Endothelial cell of umbilical vein (primary cell): ENCODE results near the gene PABPC1L.

Source experiments
- CTCF ChIP-seq, 2 donors: IDR thresholded peaks; 1 replicate in 1 of 2; 2 replicates in 1 of 2; pipeline ENCODE4 v1.5.1; 2011; ENCODE audit warnings: low read length in 2 of 2, mild to moderate bottlenecking in 2 of 2, moderate library complexity in 2 of 2, control low read depth in 1 of 2, inconsistent platforms in 1 of 2, low read depth in 1 of 2; ENCODE audit not compliant: insufficient read depth in 1 of 2; ENCODE audit errors: extremely low read depth in 1 of 2
- EZH2 ChIP-seq: IDR thresholded peaks from 2 replicates; pipeline ENCODE4 v1.6.1; 2012; ENCODE audit warnings: borderline replicate concordance, low read depth, mild to moderate bottlenecking, moderate library complexity, low read length, inconsistent platforms; ENCODE audit not compliant: severe bottlenecking
- FOS ChIP-seq: IDR thresholded peaks from 2 replicates; pipeline ENCODE4 v1.6.1; 2011; ENCODE audit warnings: mild to moderate bottlenecking, low read length, moderate library complexity, borderline replicate concordance; ENCODE audit not compliant: insufficient read depth
- JUN ChIP-seq: IDR thresholded peaks from 2 replicates; pipeline ENCODE4 v1.6.1; 2011; ENCODE audit warnings: borderline replicate concordance, low read depth; ENCODE audit not compliant: insufficient read length, insufficient read depth
- MYC ChIP-seq: IDR thresholded peaks from one replicate; pipeline ENCODE4 v1.6.1; 2011; ENCODE audit warnings: mild to moderate bottlenecking, low read depth, low read length
- POLR2A ChIP-seq: IDR thresholded peaks from 2 replicates; pipeline ENCODE4 v1.6.1; 2012; ENCODE audit warnings: low read depth, mild to moderate bottlenecking, control low read depth, low read length
- POLR2AphosphoS5 ChIP-seq: IDR thresholded peaks from 2 replicates; pipeline ENCODE4 v1.6.1; 2012; ENCODE audit warnings: low read depth, mild to moderate bottlenecking, control low read depth, low read length, moderate library complexity; ENCODE audit not compliant: insufficient read depth

GRCh38 chr20:44910690-44911262, 916 bp downstream of the PABPC1L start:
- TF ChIP-seq MYC (no peak), CTCF (IDR thresholded peaks at IDR 0.05; ENCODE audit: extremely low read depth in 1 of 2, insufficient read depth in 1 of 2, low read depth in 1 of 2, low read length in 2 of 2) (no peak), EZH2 (no peak), JUN (no peak), POLR2A (no peak), POLR2AphosphoS5 (no peak), FOS (no peak)
